ENCODE measurements around the gene ACIN1.

The ACIN1 gene

DNA sequence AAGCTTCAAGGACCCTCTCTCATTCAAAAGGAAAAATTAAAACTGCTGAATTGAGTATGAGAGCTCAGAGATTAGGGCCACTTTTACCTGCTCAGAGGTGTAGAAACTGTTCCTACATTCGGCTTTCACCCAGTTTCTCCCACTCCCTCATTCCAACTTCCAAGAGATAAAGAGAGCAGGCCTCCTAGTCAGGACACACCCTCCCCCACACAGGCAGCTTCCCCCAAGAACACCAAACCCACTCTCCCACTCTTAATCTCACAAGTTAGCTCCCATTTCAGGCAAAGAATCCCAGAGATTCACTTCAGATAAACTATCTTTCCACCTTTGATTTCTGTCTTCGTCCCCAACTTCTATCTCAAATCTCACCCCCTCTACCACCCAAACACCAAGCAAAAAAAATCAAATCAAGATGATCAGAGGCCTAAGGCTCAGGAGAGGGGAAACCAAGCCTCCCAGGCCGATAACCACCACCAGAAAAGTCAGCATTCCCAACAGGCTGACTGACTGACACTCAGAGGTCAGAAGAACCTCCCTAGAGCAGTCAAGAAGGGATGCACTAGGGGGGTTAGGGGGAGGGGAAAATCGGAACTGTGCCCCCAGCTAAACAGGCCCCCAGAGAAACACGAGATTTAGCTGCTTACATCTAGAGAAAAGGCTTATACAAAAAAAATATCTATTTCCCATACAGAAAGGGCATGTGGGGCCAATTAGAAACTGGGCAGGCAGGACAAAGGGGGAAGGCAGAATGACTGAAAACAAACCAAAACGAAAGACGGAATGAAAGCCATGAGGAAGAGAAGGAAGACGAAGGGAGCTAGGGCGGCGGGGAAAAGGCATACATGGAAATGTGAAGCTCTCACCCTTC, 24.4 kb downstream of the ACIN1 start:
- ATAC-seq (ENCODE audit: low read depth) = no peak
- Mint-ChIP-seq H3K27ac (peak overlapping the region; percentile 60), H3K4me3 (peak overlapping the region; percentile 81), H3K27me3 (no peaks in the 10 kb centered on the region), H3K4me1 (peaks cover 27% of the 10 kb centered on the region), H3K9me3 (no peaks in the 10 kb centered on the region), H3K36me3 (peaks cover 16% of the 10 kb centered on the region)
- no peak for DNase-seq (ENCODE audit: low spot score in 2 of 2)

DNA sequence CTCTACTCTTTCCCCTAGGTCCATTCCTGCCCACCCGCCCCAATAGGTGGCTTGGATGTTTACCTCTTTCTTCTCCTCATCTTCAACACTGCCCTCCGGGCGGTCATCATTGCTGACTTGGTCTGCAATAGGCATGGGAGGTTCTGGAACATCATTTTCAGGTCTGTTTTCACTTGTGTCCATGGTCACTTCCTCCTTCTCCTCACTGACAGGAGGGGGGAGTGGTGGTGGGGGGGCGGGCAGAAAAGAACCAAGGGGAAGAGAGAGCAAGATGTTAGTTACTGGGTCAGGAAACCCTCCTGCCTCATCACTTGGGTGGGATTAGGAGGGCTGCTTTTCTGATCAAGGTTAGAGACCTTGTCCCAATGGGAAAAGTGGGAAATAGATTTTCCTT, 25.5 kb downstream of the ACIN1 start:
- ATAC-seq (ENCODE audit: low read depth) = no peak
- no peaks in the 10 kb centered on the region for H3K27me3 Mint-ChIP-seq
- H3K27ac Mint-ChIP-seq = no peak overlapping the region
- no peak overlapping the region for H3K4me3 Mint-ChIP-seq
- peaks cover 27% of the 10 kb centered on the region for H3K4me1 Mint-ChIP-seq
- H3K36me3 Mint-ChIP-seq = peaks cover 15% of the 10 kb centered on the region
- H3K9me3 Mint-ChIP-seq = no peaks in the 10 kb centered on the region
- DNase-seq (ENCODE audit: low spot score in 2 of 2) = no peak

DNA sequence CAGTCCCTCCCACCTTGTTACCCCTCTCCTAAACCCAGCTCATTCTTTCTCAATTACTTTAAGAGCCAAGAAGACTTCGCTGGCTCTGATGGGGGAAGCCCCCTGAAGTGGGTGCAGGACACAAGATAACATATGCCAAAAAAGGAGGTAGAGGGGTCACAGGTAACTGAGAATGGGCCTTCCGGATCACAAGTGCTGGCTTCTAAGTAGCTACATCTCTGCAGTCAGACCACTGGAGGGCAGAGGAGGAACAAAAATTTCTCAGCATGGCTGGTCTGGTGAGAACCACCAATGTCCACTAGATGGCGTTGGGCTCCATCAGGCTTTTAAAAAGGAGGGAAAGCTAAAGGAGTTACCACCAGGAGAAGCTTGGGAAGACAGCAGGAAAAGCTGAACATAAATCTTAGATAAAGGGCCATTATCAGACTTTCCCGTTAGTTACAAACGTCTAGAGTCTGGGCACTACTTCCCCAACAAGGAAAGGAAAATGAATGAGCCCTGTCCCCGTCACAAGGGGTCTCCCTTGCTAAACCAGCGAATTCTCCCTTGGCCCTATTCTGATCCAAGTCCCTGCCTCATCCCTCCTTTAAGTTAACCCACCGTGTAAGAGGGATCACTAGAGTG, 26.0 kb downstream of the ACIN1 start:
- H3K36me3 Mint-ChIP-seq = peaks cover 18% of the 10 kb centered on the region
- no peaks in the 10 kb centered on the region for H3K9me3 Mint-ChIP-seq
- ATAC-seq (ENCODE audit: low read depth) = peak; percentile 84
- H3K27me3 Mint-ChIP-seq = no peaks in the 10 kb centered on the region
- H3K4me1 Mint-ChIP-seq = peaks cover 27% of the 10 kb centered on the region
- DNase-seq (ENCODE audit: low spot score in 2 of 2) = peak; percentile 66 to 77
- H3K4me3 Mint-ChIP-seq = no peak overlapping the region
- peak overlapping the region; percentile 26 for H3K27ac Mint-ChIP-seq

DNA sequence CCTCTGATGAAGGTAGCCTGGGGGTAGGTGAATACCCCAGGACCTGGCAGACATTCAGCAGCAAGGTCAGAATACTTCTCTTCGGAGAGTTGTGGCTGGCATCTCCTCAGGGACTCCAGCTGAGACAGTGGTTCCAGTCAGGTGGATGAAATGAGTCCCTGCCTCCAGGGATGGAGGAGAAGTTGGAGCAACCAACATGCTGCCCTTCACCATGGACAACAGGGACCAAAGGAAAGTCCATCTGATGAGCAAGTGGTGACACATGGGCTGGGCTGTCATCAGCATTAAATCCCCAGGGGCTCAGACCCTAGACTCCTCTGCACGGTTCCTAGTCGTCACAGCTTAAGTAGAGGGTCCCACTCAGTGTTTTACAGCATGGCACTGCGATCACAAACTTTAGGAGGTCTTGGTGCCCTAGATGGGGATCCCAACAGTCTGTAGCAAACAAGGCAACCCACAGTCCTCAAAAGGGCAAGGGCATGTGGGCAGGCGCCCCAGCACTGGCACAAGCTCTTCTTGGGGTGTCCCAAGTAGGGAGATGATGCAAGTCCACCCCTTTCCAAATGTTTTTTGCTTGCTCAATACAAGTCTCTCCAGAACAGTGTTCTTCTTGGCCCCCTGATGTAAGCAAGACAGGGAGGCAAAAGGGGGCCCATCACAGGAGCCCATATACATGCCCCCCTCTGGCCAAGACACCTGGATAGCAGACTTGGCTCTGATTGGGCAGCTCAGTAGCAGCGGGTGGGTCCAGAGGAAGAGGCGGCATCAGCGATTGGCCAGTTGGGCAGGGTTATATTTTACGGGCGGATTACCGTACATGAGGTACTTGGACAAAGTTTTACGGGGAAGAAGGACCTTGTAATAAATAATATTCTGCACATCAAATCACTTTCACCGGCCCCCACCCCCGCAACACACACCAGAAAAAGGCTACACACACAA, 26.8 kb downstream of the ACIN1 start:
- Mint-ChIP-seq H3K36me3 (peaks cover 22% of the 10 kb centered on the region), H3K27me3 (no peaks in the 10 kb centered on the region), H3K4me3 (no peak overlapping the region), H3K27ac (peak overlapping the region; percentile 26), H3K9me3 (no peaks in the 10 kb centered on the region), H3K4me1 (peaks cover 30% of the 10 kb centered on the region)
- ATAC-seq (ENCODE audit: low read depth) = no peak
- no peak for DNase-seq (ENCODE audit: low spot score in 2 of 2)

DNA sequence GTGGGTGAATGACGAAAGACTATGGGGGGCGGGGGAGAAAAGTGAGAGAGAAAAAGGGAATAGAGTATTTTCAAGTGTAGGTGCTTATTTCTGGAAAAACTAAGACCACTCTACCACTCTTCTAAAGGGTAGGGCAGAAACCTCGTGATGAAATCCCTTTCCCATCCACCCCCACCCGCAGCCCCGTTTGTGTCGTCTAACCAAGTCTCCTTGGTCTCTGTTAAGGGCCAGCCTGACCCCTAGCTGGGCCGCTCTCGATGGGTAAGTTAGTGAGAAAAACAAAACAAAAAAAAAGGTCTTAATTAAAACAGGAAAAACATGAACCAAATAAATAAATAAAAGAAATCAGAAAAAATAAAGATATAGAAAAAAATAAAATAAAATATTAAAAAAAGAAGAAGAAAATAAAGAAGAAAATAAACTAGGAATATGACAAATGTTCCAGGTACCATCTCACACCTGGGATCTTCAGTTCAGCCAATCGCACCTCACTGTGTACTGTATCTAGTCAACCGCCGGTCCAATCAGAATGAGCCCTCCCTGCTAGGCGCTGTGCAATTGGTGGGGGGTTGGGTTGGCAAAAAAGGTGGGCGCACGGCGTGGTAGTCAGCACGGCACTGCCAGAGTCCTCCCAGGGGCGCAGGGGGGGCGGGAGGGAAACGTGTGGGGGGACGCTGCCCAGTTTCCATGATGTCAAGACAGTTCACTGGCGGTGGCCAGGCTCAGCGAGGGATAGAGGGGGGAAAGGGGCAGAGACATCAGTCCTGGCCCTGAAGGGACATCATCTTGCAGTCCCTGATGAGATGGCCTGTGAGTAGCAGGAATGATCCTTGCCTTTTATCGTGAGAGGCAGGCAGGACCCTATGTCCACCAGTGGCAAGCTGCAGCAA, 27.8 kb downstream of the ACIN1 start:
- no peak for DNase-seq (ENCODE audit: low spot score in 2 of 2)
- H3K27me3 Mint-ChIP-seq = no peaks in the 10 kb centered on the region
- H3K4me1 Mint-ChIP-seq = peaks cover 30% of the 10 kb centered on the region
- H3K4me3 Mint-ChIP-seq = no peak overlapping the region
- H3K27ac Mint-ChIP-seq = no peak overlapping the region
- H3K9me3 Mint-ChIP-seq = no peaks in the 10 kb centered on the region
- peaks cover 22% of the 10 kb centered on the region for H3K36me3 Mint-ChIP-seq
- ATAC-seq (ENCODE audit: low read depth) = no peak

DNA sequence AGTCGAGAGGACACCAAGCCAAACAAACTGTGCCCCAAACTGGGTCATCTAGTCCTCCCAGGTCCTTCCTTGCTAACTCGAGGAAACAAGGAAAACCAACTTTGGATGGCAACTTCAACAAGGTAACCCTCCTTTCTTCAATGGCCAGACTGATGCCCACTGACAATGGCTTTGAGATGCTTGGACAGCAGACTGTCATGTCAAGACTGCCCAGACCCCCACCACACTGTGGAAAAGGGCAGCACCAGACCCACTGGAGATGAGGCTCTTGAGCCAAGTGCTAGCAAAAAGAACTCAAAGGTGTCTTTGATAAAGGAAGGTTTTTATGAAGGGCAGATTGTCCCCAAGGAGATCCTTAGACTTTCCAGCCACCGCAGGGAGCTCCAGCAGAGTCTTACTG, 28.6 kb downstream of the ACIN1 start:
- H3K36me3 Mint-ChIP-seq = peaks cover 22% of the 10 kb centered on the region
- no peak overlapping the region for H3K4me3 Mint-ChIP-seq
- DNase-seq (ENCODE audit: low spot score in 2 of 2) (no peak), ATAC-seq (ENCODE audit: low read depth) (no peak)
- H3K4me1 Mint-ChIP-seq = peaks cover 23% of the 10 kb centered on the region
- H3K27me3 Mint-ChIP-seq = no peaks in the 10 kb centered on the region
- H3K27ac Mint-ChIP-seq = no peak overlapping the region
- no peaks in the 10 kb centered on the region for H3K9me3 Mint-ChIP-seq

- H3K9me3 Mint-ChIP-seq = no peaks in the 10 kb centered on the region
- no peaks in the 10 kb centered on the region for H3K27me3 Mint-ChIP-seq
- peaks cover 29% of the 10 kb centered on the region for H3K36me3 Mint-ChIP-seq
- H3K4me3 Mint-ChIP-seq = no peak overlapping the region
- peaks cover 9% of the 10 kb centered on the region for H3K4me1 Mint-ChIP-seq
- no peak for DNase-seq (ENCODE audit: low spot score in 2 of 2)
- no peak for ATAC-seq (ENCODE audit: low read depth)
- no peak overlapping the region for H3K27ac Mint-ChIP-seq
Measured at GRCh38 chr14:23063601-23064000, 31.3 kb downstream of the ACIN1 start.

DNA sequence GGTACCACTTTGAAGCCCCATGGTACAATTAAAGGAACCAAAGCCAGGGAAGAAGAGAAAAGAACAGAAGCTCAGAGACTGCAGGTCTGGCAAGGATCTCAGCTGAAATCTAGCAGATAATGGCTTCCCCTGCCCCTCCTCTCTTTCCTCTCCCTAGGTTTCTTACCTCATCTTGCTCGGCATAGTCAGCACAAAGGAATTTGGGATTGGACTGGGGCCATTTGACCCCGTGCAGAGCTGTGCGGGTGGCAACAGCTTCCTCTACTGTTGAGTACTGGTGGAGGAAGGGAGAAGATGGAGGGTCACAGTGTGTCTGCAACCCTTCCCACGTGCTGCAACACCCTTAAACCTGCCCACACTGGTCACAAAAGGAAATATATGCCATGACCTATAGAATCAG, 32.9 kb downstream of the ACIN1 start:
- H3K36me3 Mint-ChIP-seq = peaks cover 30% of the 10 kb centered on the region
- H3K27ac Mint-ChIP-seq = no peak overlapping the region
- DNase-seq (ENCODE audit: low spot score in 2 of 2) = no peak

DNA sequence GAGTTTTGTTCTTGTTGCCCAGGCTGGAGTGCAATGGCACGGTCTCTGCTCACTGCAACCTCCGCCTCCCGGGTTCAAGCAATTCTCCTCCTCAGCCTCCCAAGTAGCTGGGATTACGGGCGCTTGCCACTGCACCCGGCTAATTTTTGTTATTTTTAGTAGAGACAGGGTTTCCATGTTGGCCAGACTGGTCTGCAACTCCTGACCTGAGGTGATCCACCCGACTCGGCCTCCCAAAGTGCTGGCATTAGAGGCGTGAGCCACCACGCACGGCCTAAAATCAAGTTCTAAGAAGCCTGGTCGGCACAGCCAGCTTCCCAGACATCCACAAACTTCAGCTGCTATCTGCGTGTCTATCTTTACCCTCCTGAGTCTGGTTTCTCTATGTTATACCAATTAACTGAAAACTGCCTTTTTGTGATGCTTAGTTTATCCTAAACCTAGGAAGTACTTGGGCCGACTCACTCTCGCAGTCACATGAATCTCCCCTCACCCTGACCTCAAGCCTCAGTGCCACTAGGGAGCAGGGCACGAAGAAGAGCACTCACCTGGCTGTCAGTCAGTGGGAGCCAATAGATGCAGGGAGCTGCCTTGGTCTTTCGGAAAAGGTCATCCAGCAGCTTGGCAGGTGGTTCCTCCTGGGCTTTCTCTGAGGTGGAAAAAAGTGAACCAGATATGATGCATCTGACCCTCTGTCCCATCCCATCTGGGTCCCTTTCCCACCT, 34.2 kb downstream of the ACIN1 start:
- Mint-ChIP-seq H3K27ac (no peak overlapping the region), H3K4me3 (no peak overlapping the region), H3K36me3 (peaks cover 27% of the 10 kb centered on the region), H3K27me3 (peaks cover 7% of the 10 kb centered on the region), H3K9me3 (no peaks in the 10 kb centered on the region), H3K4me1 (peaks cover 19% of the 10 kb centered on the region)
- no peak for DNase-seq (ENCODE audit: low spot score in 2 of 2)
- no peak for ATAC-seq (ENCODE audit: low read depth)

More for the DNA sequence above, 32.9 kb downstream of the ACIN1 start:
- ATAC-seq (ENCODE audit: low read depth) = no peak
- Mint-ChIP-seq H3K4me3 (no peak overlapping the region), H3K4me1 (peaks cover 12% of the 10 kb centered on the region), H3K9me3 (no peaks in the 10 kb centered on the region), H3K27me3 (peaks cover under 1% of the 10 kb centered on the region)

DNA sequence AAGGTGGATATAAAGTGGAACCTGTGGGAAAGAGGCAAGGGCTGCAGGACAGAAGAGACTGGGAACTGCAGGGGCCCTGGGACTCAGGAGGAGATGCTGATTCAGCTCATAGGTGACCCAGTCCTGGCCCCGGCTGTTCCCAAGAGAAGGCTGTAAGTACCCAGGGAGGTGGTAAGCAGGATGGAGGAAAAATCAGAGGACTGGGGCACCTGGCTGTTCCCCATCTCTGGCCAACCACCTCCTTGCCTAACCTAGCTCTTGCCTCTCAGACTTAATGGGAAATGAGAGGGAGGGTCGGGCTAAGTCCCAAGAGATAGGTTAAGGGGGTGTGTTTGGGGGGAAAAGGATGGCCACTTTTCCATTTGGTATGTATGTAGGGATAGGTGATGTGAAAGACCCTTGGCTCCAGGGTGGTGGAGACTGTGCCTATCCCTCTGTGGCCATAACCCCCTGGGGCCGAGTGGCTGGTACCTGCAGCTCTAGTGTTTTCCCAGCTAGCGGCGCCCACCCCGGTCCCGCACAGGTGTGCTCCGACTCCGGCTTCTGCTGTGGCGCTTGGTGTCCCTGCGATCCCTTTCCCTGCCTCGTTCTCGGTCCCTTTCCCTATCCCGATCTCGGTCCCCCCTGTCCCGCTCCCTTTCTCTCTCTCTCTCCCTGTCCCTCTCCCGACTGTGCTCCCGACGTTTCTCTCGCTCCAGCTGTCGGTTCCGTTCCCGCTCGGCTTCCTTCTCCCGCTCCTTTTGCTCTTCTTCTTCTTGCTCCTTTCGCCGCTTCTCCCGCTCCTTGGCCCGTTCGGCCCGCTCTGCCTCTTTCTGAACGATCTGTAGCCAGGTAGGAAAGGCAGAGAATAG, 36.1 kb downstream of the ACIN1 start:
- Mint-ChIP-seq H3K9me3 (no peaks in the 10 kb centered on the region), H3K36me3 (peaks cover 18% of the 10 kb centered on the region), H3K27me3 (peaks cover 7% of the 10 kb centered on the region), H3K4me1 (peaks cover 19% of the 10 kb centered on the region), H3K4me3 (no peak overlapping the region), H3K27ac (no peak overlapping the region)
- DNase-seq (ENCODE audit: low spot score in 2 of 2) (no peak), ATAC-seq (ENCODE audit: low read depth) (no peak)

GRCh38 chr14:23057757-23058653, 36.9 kb downstream of the ACIN1 start:
- H3K27me3 Mint-ChIP-seq = peaks cover 7% of the 10 kb centered on the region
- ATAC-seq (ENCODE audit: low read depth) = peak; percentile 74
- peaks cover 17% of the 10 kb centered on the region for H3K4me1 Mint-ChIP-seq
- peak overlapping the region; percentile 80 for H3K4me3 Mint-ChIP-seq
- H3K36me3 Mint-ChIP-seq = peaks cover 14% of the 10 kb centered on the region
- H3K9me3 Mint-ChIP-seq = no peaks in the 10 kb centered on the region
- no peak overlapping the region for H3K27ac Mint-ChIP-seq
- DNase-seq (ENCODE audit: low spot score in 2 of 2) = peak; percentile 86 to 90
